Femur (tissue), 1 donor: ENCODE results near the gene PDPK1.
"Not testable (repeated sequence)": the region's sequence is repeated elsewhere in the genome, so short reads cannot be mapped to it uniquely, and the experiment has no call there.

Experiments used
- DNase-seq: peaks from one replicate; pipeline ENCODE4 v3.0.0-alpha.2; 2017

The PDPK1 gene

DNA sequence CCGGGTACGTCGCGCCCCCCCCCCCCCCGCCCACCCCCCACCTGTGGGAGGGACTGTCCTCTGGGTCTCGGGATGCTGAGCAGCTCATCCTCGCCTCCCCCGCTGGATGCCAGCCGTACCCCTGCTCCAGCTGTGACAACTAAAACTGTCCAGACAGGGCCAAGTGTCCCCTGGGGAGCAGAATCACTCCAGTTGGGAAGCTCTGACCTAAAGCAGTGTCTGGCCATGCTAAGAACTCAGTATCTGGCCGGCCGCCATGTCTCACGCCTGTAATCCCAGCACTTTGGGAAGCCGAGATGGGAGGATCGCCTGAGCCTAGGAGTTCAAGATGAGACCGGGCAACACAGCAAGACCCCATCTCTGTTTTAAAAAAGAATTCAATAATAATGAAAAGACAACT lies 83.0 kb downstream of the PDPK1 start:
- DNase-seq, result not testable (repeated sequence)

DNA sequence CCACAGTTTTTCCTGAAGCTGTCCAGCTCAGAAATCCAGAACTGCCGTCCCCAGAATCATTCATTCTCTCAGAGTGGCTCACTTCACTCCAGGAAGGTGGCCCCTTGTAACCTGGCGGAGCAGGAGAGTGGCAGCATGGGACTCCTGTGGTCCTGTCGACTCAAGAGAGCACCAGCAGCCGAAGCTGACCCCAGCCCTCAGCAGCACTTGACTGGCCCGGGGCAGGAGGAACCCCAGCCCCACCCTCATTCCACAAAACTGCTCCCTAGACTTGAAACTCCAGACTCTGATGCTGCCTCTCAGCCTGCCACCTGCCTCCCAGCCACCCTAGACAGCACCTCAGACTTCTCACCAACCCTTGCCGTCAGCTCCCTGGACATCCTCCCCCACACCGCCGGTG lies 83.6 kb downstream of the PDPK1 start:
- DNase-seq, result not testable (repeated sequence)

DNA sequence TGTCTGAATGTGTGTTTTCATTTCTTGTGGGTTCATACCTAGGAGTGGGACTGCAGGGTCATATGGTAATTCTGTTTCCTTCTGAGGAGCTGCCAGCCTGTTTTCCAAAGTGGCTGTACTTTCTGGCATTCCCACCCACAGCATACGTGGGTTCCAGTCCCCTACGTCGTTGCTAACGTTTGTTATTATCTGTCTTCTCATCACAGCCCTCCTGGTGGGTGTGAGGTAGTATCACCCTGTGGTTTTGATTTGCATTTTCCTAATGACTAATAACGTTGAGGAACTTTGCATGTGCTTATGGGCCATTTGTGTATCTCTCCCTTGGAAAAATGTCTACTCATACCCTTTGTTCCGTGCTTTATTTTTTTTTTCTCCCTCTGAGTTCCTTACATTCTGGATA lies 89.3 kb downstream of the PDPK1 start:
- not testable (repeated sequence) for DNase-seq

DNA sequence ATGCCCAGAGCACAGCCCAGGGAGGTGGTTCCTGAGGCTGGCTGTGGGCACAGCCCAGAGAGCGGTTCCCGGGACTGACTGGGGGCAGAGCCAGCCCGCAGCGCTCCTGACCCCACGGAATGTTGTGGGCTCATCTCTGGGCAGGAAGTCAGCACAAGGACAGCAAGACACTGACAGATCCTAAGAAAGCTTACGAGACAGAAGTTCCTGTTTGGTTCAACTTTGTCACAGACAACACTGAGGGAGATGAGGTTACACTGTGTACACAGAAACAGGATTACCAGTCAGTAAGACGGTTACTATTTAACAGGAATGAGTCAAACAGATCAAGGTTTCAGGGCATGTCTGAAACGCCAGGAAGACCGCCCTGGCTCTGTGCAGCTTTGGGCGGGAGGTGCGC lies 93.4 kb downstream of the PDPK1 start:
- DNase-seq, result not testable (repeated sequence)

DNA sequence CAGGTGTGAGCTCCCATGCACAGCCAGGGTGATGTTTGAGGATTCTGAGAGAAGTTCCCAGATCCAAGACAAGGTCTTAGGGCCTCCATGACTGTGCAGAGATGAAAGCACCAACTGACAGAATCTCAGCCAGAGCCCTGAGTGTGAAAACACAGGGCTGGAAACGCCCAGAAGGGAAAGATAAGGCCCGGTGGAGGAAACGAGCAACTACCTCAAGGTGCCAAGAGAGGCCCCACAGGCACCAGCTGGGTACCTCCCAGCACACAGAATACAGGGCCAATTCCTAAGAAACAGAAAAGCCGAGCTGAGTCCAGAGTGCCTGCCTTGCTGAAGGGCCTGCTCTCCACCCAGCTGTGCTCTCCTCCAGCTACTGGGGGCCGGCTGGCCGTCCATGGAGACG lies 94.5 kb downstream of the PDPK1 start:
- not testable (repeated sequence) for DNase-seq

DNA sequence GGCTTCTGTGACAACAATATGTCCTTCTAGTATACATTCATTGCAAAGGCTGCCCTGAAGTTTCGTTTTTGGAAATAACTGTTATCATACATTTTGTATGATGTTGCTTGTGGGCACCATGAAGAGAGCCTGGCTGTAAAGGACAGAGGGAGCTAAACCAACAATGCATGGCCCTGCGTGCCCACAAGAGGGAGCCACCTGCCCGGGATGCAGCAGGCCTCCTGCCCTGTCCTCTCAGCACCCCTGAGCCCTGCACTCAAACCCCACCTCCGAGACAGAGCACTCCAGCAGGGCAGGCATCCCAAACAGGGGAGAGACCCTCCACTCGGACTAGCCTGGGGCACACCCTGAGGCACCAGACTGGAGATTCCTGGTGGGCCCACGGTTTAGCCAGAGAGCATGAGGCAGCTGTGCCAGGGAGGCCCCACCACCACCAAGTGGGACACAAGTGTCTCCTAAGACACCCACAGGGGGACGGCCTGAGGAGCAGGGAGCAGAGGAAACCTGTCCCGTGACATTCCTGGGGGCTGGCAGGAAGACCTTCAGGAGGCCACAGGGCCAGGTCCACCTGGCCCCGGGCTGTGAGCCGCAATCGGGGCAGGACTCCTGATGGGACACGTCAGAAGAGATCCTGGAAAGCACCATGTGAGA lies 101.4 kb downstream of the PDPK1 start:
- DNase-seq, result not testable (repeated sequence)

DNA sequence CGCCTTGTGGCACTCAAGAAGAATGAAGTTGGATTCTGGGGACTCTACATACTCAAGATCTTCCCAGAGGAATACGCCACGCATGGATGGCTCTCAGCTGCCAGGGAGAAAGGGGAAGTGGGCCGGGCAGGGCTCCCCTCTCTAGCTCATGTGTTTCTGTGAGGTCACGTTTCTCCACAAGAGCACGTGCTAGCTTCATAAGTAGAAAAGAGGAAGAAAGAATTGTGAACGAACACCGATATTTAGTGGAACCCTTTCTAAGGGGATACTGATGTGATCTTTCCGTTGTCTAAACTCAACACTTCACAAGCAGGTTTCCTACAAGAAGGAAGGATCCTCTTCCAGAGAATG lies 101.9 kb downstream of the PDPK1 start:
- not testable (repeated sequence) for DNase-seq

DNA sequence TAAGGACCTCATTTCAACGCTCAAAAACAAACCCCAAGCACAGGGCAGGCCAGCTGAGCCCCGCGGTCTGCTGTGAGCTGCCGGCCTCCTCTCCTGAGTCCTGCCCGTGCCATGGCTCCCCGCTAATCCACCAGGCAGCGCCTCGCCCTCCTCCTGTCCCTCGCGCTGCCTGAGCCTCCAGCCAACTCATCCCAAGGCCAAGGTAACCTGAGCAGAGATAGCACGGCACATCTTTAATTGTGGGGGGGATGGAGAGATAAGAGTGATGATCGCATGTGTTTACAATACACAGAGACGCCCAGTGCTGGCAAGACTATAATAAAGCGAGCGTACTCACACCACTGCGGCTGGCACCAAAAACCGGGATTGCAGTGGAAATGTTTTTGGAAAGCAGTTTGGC lies 104.7 kb downstream of the PDPK1 start:
- not testable (repeated sequence) for DNase-seq

DNA sequence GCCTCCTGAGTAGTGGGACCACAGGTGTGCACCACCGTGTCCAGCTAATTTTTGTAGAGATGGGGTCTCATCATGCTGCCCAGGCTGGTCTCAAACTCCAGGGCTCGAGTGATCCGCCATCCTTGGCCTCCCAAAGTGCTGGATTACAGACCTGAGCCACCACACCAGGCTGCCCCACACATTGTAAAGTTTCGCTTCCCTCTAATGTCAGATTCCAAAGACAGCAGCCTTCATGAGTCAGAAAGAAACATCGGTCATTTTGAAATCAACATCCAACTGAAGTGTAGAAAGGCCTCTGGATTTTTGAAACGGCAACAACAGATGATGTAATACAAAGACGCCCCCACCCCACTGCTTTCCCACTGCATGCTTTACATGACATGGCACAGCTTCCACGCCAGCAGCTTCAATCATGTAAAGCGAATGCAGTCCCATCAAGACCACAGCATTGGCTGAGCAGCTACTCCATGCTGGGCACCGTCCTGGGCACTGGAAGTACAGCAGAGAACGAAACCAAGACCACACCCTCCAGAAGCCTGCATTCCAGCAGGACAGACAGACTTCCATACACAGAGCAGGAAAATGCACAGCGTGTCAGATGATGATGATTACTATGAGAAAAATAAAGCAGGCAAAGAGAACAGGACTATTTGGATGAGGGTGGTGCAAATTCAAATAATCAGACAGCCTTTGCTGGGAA lies 107.1 kb downstream of the PDPK1 start:
- not testable (repeated sequence) for DNase-seq

DNA sequence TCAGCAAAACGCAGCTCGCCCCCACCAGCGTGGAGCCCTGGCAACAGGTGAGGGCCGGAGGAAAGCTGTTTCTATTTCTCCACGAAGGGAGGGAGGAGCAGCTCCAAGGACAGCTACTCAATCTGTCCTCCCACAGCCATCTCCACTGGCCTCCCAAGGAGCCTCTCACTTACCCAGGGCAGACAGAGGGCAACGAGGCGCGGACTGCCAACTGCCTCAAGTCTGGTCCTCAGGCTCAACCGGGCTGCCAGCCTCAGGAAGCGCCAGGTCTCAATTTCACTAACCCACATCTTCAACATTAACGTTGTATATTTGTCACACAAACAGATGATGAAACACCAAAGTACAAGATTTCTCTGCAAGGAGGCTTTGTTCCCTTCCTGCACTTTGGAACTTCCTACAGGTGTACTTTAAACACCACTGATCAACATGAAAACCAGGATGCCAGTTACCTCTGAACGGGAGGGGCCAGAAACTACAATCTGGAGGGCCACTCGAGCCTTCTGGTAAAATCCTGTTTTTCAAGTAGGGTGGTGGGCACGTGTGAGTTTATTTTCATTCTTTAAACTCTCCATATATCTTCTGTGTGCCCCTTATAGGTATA lies 113.5 kb downstream of the PDPK1 start:
- DNase-seq, result not testable (repeated sequence)
